Neural crest cell (in vitro differentiated cells): ENCODE data around the gene LIN7A. TPM values are rescaled to one million over a fixed set of nuclear protein-coding genes. Genes with fewer than 3 reads are reported as not detected.

Experiments used
- DNase-seq: peaks from one replicate; pipeline ENCODE4 v3.0.0; 2021; ENCODE audit warnings: low read depth, mixed read lengths, low spot score
- H3K27ac Mint-ChIP-seq: one replicate; pipeline ENCODE4 v1.8.0; 2021; ENCODE audit warnings: mild to moderate bottlenecking, mixed read lengths; ENCODE audit not compliant: unreplicated experiment
- H3K27me3 Mint-ChIP-seq: 2 replicates; pipeline ENCODE4 v1.8.0; 2021; ENCODE audit warnings: low read depth, mild to moderate bottlenecking, mixed read lengths
- H3K36me3 Mint-ChIP-seq: 2 replicates; pipeline ENCODE4 v1.8.0; 2021; ENCODE audit warnings: low read depth, mild to moderate bottlenecking, mixed read lengths
- H3K4me1 Mint-ChIP-seq: 2 replicates; pipeline ENCODE4 v1.8.0; 2021; ENCODE audit warnings: mixed read lengths
- H3K4me3 Mint-ChIP-seq: one replicate; pipeline ENCODE4 v1.8.0; 2021; ENCODE audit warnings: mild to moderate bottlenecking, mixed read lengths
- H3K9me3 Mint-ChIP-seq: 2 replicates; pipeline ENCODE4 v1.8.0; 2021; ENCODE audit warnings: mixed read lengths
- microRNA-seq: library from miRNA; unstranded; fragments of <30 nt; microRNA quantifications from one replicate; pipeline ENCODE4, GENCODE V29; 2020
- total RNA-seq: library from RNA; stranded (reverse); gene quantifications from 2 replicates; pipeline ENCODE4 v1.2.1, GENCODE V29; 2021
- TF ChIP-seq, protein P1 (sequence below): fragments of 200-600 bp; sonication (generic); conservative IDR thresholded peaks from 2 replicates; pipeline ENCODE4 v1.5.0; 2021; ENCODE audit warnings: antibody characterized with exemption, mild to moderate bottlenecking

The LIN7A gene
- total RNA-seq, 1 donor from 2014 or later, result 5.8 TPM

- Mint-ChIP-seq H3K27ac (no peak overlapping the region), H3K9me3 (no peaks in the 10 kb centered on the region), H3K27me3 (no peaks in the 10 kb centered on the region), H3K36me3 (no peaks in the 10 kb centered on the region), H3K4me3 (no peak overlapping the region), H3K4me1 (peaks cover 14% of the 10 kb centered on the region)
- DNase-seq, result no peak
- TF ChIP-seq, protein P1, sequence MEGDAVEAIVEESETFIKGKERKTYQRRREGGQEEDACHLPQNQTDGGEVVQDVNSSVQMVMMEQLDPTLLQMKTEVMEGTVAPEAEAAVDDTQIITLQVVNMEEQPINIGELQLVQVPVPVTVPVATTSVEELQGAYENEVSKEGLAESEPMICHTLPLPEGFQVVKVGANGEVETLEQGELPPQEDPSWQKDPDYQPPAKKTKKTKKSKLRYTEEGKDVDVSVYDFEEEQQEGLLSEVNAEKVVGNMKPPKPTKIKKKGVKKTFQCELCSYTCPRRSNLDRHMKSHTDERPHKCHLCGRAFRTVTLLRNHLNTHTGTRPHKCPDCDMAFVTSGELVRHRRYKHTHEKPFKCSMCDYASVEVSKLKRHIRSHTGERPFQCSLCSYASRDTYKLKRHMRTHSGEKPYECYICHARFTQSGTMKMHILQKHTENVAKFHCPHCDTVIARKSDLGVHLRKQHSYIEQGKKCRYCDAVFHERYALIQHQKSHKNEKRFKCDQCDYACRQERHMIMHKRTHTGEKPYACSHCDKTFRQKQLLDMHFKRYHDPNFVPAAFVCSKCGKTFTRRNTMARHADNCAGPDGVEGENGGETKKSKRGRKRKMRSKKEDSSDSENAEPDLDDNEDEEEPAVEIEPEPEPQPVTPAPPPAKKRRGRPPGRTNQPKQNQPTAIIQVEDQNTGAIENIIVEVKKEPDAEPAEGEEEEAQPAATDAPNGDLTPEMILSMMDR, result no peak
Observed at GRCh38 chr12:80747800-80748199, 189.9 kb downstream of the LIN7A start.

GRCh38 chr12:80745851-80746505, 191.8 kb downstream of the LIN7A start:
- no peak for DNase-seq
- Mint-ChIP-seq H3K9me3 (no peaks in the 10 kb centered on the region), H3K4me3 (no peak overlapping the region), H3K27me3 (no peaks in the 10 kb centered on the region), H3K27ac (no peak overlapping the region), H3K4me1 (peaks cover 26% of the 10 kb centered on the region), H3K36me3 (no peaks in the 10 kb centered on the region)
- TF ChIP-seq, protein P1, result no peak

Small RNAs within 50 kb of the gene (microRNA-seq; reads per million reads assigned to microRNA genes)
- gene MIR617 (not detected), gene MIR618 (3.0 reads per million)

Other genes with a start within 250 kb of the LIN7A start
- not detected in 2 replicates for gene MYF6, start 230.3 kb downstream of the LIN7A start, total RNA-seq
- not detected in 2 replicates for gene MYF5, start 221.0 kb downstream of the LIN7A start, total RNA-seq
- gene ACSS3, start 140.1 kb upstream of the LIN7A start, total RNA-seq, result 14.5 and 15.7 TPM in 2 replicates